RWPE1 (cell line): ENCODE data around the gene SLC7A6OS.
A peak's percentile ranks its signal among the peaks of the same experiment; 100 is the strongest.

Experiments
- CTCF ChIA-PET: fragments of 350-600 bp; sonication (Branson Sonifier 250); formaldehyde crosslinking; extraction: SDS; loops from one replicate; lab custom pipeline; 2021; lab: Yijun Ruan, JAX
- POLR2A ChIA-PET: fragments of 400-600 bp; formaldehyde crosslinking; extraction: SDS; loops from one replicate; lab custom pipeline; 2020; ENCODE audit warnings: antibody characterized with exemption; ENCODE audit not compliant: low non-redundant PET; lab: Yijun Ruan, JAX
- DNase-seq: peaks from one replicate; pipeline ENCODE4 v3.0.0; 2012; ENCODE audit warnings: low spot score
- H3K27ac ChIP-seq: fragments of 450-650 bp; 2 replicates; pipeline ENCODE4 v1.5.1; 2017
- CTCF ChIP-seq: fragments of 450-650 bp; conservative IDR thresholded peaks from 2 replicates; pipeline ENCODE4 v1.5.1; 2017; ENCODE audit warnings: low read depth, mild to moderate bottlenecking

The SLC7A6OS gene

GRCh38 chr16:68356249-68356918 is 45.6 kb upstream of the SLC7A6OS start:
- H3K27ac ChIP-seq = 0 out of 2 replicates have a peak overlapping the region, but pooled peaks have one; percentile 16
- no peak for DNase-seq
- ChIA-PET CTCF (no interaction called here), POLR2A (interaction anchor here (0.5 kb wide), 1 partner anchor 101 kb away, joined by 4 read pairs; no protein-coding TSS in a partner anchor)
- TF ChIP-seq CTCF = no peak

GRCh38 chr16:68355447-68356248 is 44.9 kb upstream of the SLC7A6OS start:
- no peak for DNase-seq
- TF ChIP-seq CTCF = no peak
- CTCF ChIA-PET = interaction anchor here (0.6 to 0.8 kb wide), 4 partner anchors 14 to 1124 kb away, joined by 3 to 5 read pairs (median 4); no protein-coding TSS in a partner anchor
- POLR2A ChIA-PET = interaction anchor here (0.5 kb wide), 1 partner anchor 102 kb away, joined by 4 read pairs; no protein-coding TSS in a partner anchor
- H3K27ac ChIP-seq = no peak overlapping the region

- CTCF ChIA-PET = interaction anchor here (0.6 kb wide), 1 partner anchor 14 kb away, joined by 3 read pairs; no protein-coding TSS in a partner anchor
- POLR2A ChIA-PET = no interaction called here
Observed at GRCh38 chr16:68354816-68355215, 44.1 kb upstream of the SLC7A6OS start.

GRCh38 chr16:68353366-68353765 is 42.6 kb upstream of the SLC7A6OS start:
- H3K27ac ChIP-seq = no peak overlapping the region
- no peak for DNase-seq
- CTCF ChIA-PET = interaction anchor here (1.0 kb wide), 1 partner anchor 25 kb away, joined by 3 read pairs; no protein-coding TSS in a partner anchor
- TF ChIP-seq CTCF = no peak
- POLR2A ChIA-PET = no interaction called here

More at GRCh38 chr16:68354816-68355215, 44.1 kb upstream of the SLC7A6OS start:
- no peak overlapping the region for H3K27ac ChIP-seq
- TF ChIP-seq CTCF = no peak
- DNase-seq = no peak

- ChIA-PET CTCF (no interaction called here), POLR2A (no interaction called here)
- no peak for DNase-seq
- H3K27ac ChIP-seq = no peak overlapping the region
- no peak for TF ChIP-seq CTCF
Observed at GRCh38 chr16:68351991-68352431, 41.3 kb upstream of the SLC7A6OS start.

- no peak for TF ChIP-seq CTCF
- no peak for DNase-seq
- no peak overlapping the region for H3K27ac ChIP-seq
- CTCF ChIA-PET = no interaction called here
- POLR2A ChIA-PET = no interaction called here
Observed at GRCh38 chr16:68351463-68351862, 40.7 kb upstream of the SLC7A6OS start.
